GM19238 (cell line): ENCODE results near the gene ERC2.

Experiments used
- DNase-seq: peaks from one replicate; pipeline ENCODE4 v3.0.0; 2011; ENCODE audit warnings: low spot score; ENCODE audit not compliant: insufficient read length

ERC2 gene

GRCh38 chr3:55752911-55753310 lies 715.4 kb downstream of the ERC2 start:
- no peak for DNase-seq

DNA sequence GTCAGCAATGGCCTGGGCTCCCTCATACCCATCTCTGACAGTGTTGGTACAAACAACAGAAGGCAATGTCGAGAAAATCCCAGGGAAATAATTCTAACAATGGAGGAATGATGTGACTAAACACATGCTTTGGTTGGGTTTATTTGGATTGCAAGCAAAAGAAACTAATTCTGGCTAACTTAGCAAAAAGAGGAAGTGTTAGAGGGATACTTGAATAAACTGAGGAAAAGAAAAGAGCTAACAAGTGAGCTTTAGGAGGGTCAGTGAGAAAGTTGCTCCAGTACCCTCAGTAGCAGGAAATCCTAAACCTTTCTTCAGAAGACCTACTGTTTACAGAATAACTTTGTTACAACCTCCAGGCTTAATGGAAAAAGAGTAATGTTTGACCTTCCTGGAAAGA lies 716.5 kb downstream of the ERC2 start:
- DNase-seq: no peak

DNA sequence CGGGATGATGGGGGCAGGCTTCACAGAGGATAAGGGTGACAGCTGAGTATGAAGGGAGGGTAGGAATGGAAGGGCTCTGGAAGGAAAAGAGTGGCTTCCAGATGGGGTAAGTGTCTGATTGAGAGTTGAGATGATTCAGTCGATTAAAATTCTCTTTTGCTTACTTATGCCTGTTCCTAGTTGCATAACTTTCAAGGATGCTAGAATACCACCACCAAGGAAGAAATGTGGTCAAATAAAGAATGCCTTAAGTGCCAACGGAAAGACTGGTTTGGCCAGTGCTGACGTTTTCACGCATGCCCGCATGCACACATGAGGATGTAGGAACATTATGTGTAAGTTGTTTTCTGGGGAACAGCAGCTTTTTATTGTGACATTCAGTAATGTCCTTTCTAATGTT lies 717.7 kb downstream of the ERC2 start:
- no peak for DNase-seq

- no peak for DNase-seq
These were observed 719.2 kb downstream of the ERC2 start for GRCh38 chr3:55749036-55749435.

DNA sequence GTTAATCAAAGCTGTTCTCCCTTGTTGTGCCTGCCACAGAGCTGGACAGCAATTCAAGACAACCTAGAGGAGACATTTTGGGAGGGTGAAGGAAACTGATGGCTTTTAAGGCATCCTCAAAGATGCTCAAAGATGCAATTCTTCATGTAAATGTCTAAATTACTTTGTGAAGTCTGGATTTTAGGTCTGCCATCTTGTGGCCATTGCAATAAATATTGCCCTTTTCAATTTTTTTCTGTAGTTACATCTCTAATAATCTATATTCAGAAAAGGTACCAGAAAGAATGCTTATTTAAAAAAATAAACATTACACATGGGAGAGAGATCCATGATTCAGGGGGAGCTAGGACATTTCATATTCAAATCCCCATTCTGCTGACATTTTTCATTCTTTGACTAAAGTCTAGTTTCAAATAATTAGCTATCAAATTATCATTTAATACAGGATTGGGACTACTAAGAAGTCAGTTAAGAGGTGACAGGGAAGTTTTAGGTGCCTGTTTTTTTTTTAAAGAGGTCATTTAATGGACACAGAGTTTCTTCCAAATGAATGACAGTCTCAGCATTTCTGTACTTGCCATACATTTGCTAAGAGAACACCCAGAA lies 721.4 kb downstream of the ERC2 start:
- DNase-seq: no peak

GRCh38 chr3:55742832-55743136 lies 725.5 kb downstream of the ERC2 start:
- no peak for DNase-seq

GRCh38 chr3:55742022-55742831 lies 726.0 kb downstream of the ERC2 start:
- DNase-seq: no peak

DNA sequence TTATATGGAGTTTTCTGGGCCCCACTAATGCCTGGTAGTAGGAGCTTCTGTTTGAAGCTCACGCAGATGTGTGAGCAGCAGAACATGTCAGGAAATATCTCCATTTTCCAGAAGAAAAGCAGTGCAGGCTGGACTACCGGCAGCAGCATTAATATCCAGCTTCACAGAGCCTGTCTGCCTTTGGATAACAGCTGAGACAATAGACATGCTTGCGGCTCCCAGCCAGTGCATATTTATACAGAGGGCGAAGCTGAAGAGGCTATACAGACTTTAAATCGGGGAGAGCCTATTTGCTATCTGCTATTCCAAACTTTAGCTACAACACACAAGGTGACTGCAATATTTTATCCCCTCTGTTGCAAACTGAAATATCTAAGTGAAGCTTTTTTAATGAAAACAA lies 731.1 kb downstream of the ERC2 start:
- DNase-seq: no peak

GRCh38 chr3:55735976-55736375 lies 732.3 kb downstream of the ERC2 start:
- no peak for DNase-seq

- no peak for DNase-seq
These were observed 736.5 kb downstream of the ERC2 start for GRCh38 chr3:55731741-55732140.

DNA sequence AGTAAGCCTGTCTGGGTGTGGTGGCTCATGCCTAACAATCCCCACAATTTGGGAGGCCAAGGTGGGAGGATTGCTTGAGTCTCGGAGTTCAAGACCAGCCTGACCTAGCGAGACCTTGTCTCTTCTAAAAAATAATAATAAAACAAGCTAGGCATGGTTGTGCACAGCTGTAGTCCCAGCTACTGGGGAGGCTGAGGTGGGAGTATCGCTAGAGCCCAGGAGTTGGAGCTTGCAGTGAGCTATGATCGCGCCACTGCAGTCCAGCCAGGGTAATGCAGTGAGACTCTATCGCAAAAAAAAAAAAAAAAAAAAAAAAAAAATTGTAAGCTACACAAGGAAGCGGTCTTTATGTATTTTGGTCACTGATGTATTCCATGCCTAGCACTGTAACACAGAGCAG lies 738.7 kb downstream of the ERC2 start:
- no peak for DNase-seq

DNA sequence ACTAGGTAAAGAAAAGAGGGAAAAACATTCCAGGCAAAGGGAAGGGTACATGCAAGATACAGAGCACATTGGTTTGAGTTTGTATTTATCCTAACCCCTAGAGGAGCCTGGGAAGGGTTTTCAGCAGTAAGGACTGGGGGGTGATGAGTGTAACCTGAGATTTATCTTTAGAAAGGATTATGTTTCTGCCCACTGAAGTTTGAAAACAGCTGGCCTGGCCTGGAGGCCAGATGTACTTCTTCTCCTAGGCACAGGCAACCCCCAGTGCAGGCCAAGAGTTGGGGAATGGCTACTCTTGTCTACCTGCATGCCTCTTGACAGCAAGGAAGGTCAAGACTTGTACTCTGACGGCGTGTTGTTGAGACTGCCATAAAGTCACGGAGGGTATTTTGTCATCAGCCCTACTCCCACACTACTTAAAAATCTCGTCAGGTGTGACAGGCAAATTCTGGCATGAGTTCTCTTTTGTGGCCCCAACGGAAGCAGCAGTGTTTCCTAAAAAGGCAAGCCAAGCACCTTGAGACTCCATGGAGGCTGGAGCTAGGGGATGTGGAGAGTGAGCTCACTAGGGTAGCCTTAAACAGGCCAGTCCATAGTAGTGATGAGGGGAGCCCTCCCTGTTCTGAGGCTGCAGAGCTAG lies 739.7 kb downstream of the ERC2 start:
- DNase-seq: no peak

DNA sequence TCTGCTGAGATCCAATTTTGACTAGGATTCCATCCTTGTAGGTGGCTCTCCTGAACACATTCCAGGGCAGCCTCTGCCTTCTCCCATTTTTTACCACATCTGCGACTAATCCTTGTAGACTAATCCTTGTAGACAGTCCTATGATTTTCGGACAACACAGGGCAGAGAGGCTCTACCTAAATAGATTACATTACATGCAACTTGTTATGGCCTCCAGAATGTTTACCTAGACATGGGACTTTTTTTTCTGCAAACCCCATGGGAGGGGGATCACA lies 741.8 kb downstream of the ERC2 start:
- DNase-seq: no peak

DNA sequence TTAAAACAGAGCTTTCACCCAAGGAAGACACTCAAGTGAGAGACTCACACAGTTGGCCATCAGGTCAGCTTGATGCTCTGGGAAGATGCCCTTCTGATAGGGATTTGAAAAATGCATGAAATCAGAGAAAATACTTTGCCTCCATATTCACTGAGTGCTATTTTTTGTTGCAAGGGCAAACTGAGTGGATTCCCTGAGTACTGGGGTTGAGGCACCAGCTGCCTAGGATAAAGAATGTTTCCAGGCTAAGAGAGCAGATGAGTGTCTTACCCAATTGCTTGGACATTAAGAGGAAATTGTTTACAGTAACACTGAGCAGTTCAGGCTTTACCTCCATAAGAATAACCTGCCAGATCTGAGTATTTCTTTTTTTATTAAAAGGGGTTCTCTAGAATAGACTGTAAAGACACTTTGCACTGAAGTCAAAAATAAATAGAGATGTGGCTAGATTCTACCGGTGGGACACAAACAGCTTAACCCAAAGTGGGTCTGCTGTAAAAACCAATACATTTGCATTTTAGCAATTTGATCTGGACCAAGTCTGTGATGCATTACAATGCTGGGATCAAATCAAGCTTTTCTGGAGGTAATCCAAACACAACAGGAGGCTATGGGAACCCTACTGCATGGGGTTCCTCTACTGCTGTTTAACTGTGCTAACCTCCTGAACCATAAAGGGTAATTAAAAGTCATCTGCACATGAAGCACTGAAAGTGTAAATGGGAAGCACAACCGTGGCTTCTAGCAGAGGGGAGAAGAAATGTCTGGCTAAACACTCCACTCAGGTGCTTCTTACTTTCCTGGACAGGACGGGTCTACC lies 742.4 kb downstream of the ERC2 start:
- DNase-seq: no peak

GRCh38 chr3:55724821-55725220 lies 743.4 kb downstream of the ERC2 start:
- no peak for DNase-seq

GRCh38 chr3:55724407-55724784 lies 743.9 kb downstream of the ERC2 start:
- no peak for DNase-seq

- DNase-seq: no peak
These were observed 744.4 kb downstream of the ERC2 start for GRCh38 chr3:55723653-55724406.

GRCh38 chr3:55721716-55722484 lies 746.4 kb downstream of the ERC2 start:
- no peak for DNase-seq

- no peak for DNase-seq
These were observed 747.7 kb downstream of the ERC2 start for GRCh38 chr3:55720614-55721013.

- DNase-seq: no peak
These were observed 748.8 kb downstream of the ERC2 start for GRCh38 chr3:55719508-55719907.

DNA sequence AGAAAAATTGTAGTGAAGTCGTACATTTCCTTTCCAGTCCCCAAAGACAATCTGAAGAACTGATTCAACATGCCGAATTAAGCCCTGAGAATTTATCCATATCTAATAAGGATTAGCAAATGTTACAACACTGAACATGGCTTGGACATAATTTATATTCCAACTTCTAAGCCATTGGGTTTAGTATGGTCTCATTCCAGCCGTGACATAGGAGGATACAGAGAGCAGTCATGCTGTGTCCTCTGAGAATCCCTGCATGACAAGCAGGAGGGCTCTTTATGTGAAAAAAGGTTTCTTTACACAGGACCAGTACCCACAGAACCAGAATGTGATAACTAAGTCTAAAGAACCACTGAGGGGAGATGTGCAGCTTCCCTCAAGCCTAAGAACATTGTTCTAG lies 749.3 kb downstream of the ERC2 start:
- no peak for DNase-seq
